GM19240 (cell line): ENCODE data around the gene KIAA1191.

Experiments used
- DNase-seq: peaks from one replicate; pipeline ENCODE4 v3.0.0; 2011; ENCODE audit warnings: low spot score; ENCODE audit not compliant: insufficient read length

The KIAA1191 gene

GRCh38 chr5:176365351-176366231 lies 4.0 kb upstream of the KIAA1191 start, which contains the start of gene ARL10:
ARL10 (plus strand) TSS chr5:176365487; CDS start chr5:176365564, 77 bp downstream.
- DNase-seq = no peak

- no peak for DNase-seq
Observed at GRCh38 chr5:176364765-176365350, 3.3 kb upstream of the KIAA1191 start.

GRCh38 chr5:176362233-176362490 lies 598 bp upstream of the KIAA1191 start:
- DNase-seq = no peak

GRCh38 chr5:176360894-176361436 lies 599 bp downstream of the KIAA1191 start:
- DNase-seq = no peak

GRCh38 chr5:176359658-176360057 lies 1.9 kb downstream of the KIAA1191 start:
- DNase-seq = no peak

GRCh38 chr5:176356179-176356566 lies 5.4 kb downstream of the KIAA1191 start:
- DNase-seq = no peak

- no peak for DNase-seq
Observed at GRCh38 chr5:176355400-176356178, 6.0 kb downstream of the KIAA1191 start.

GRCh38 chr5:176353533-176353932 lies 8.0 kb downstream of the KIAA1191 start:
- no peak for DNase-seq

GRCh38 chr5:176352116-176352878 lies 9.3 kb downstream of the KIAA1191 start:
- no peak for DNase-seq

GRCh38 chr5:176350416-176350815 lies 11.1 kb downstream of the KIAA1191 start:
- no peak for DNase-seq

- DNase-seq = no peak
Observed at GRCh38 chr5:176342766-176343458, 18.7 kb downstream of the KIAA1191 start.

- no peak for DNase-seq
Observed at GRCh38 chr5:176342158-176342483, 19.4 kb downstream of the KIAA1191 start.

- no peak for DNase-seq
Observed at GRCh38 chr5:176341325-176342157, 20.0 kb downstream of the KIAA1191 start.

GRCh38 chr5:176339304-176339703 lies 22.3 kb downstream of the KIAA1191 start:
- no peak for DNase-seq

GRCh38 chr5:176337913-176338312 lies 23.7 kb downstream of the KIAA1191 start:
- no peak for DNase-seq

GRCh38 chr5:176334031-176334770 lies 27.4 kb downstream of the KIAA1191 start:
- DNase-seq = no peak

GRCh38 chr5:176320577-176320976 lies 41.0 kb downstream of the KIAA1191 start:
- no peak for DNase-seq

GRCh38 chr5:176319827-176320554 lies 41.6 kb downstream of the KIAA1191 start:
- no peak for DNase-seq
